ENCODE measurements around the gene ARMC5.
"Not testable (repeated sequence)": the region's sequence is repeated elsewhere in the genome, so short reads cannot be mapped to it uniquely, and the experiment has no call there.

ARMC5 gene, protein sequence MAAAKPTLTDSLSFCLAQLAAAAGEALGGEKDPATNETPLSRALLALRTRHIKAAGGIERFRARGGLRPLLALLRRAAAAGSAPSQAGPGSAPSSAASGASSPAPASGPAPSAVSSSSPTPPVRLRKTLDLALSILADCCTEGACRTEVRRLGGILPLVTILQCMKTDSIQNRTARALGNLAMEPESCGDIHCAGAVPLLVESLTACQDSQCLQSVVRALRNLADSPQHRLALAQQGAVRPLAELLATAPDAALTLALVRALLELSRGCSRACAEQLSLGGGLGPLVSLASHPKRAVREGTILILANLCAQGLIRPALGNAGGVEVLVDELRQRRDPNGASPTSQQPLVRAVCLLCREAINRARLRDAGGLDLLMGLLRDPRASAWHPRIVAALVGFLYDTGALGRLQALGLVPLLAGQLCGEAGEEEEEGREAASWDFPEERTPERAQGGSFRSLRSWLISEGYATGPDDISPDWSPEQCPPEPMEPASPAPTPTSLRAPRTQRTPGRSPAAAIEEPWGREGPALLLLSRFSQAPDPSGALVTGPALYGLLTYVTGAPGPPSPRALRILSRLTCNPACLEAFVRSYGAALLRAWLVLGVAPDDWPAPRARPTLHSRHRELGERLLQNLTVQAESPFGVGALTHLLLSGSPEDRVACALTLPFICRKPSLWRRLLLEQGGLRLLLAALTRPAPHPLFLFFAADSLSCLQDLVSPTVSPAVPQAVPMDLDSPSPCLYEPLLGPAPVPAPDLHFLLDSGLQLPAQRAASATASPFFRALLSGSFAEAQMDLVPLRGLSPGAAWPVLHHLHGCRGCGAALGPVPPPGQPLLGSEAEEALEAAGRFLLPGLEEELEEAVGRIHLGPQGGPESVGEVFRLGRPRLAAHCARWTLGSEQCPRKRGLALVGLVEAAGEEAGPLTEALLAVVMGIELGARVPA

DNA sequence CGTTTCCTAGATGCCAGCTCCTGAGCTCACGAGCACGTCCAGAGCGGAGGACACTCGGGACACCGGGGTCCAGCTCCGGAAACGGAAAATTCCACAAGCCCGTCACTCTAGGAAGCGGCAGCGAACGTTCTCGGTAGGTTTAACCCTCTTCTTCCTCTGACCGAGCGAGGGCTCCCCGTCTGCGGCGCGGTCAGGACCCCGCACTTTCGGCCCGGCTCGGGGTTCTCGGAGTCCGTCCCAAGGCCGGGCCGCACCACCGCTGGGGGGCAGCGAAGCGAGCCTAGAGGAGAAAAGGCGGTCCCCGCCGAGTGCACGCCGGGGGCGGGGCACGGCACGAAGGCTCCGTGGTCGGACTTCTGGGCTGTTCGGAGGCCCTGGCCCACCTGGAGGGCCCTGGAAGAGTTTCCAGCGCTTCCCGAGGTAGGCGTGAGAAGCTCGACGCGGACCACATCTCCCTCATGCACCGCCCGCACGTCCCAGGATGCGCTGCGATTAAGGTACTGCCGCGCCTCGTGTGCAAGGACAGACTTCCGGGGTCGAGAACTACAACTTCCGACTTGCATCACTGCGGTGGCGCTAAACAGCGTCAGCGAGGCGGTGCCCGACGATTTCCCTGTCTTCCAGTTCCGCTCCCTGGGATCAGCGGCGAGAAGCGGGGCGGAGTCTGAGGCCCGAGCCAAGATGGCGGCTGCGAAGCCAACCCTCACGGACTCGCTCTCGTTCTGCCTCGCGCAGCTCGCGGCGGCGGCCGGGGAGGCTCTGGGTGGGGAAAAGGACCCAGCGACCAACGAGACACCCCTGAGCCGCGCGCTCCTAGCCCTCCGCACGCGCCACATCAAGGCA is at the start of gene ARMC5:
TSS of gene ARMC5 (plus strand) at position 658 of the 843 bp plus-strand sequence. CDS start at position 682, 24 bp downstream.
- H3K27ac Mint-ChIP-seq: peak within 1 kb of the TSS; percentile 98 to 99
- peak within 1 kb of the TSS; percentile 93 to 97 for H3K4me3 Mint-ChIP-seq
- no peaks in the 10 kb centered on the region for H3K9me3 Mint-ChIP-seq
- H3K27me3 Mint-ChIP-seq: no peaks in the 10 kb centered on the region
- peak; percentile 94 to 97 for DNase-seq
- peak; percentile 84 for ATAC-seq
- H3K4me1 Mint-ChIP-seq: peaks cover 50% of the 10 kb centered on the region

- Mint-ChIP-seq H3K4me3 (no peak overlapping the region), H3K27me3 (peaks cover 16% of the 10 kb centered on the region), H3K4me1 (peaks cover 8% of the 10 kb centered on the region), H3K27ac (no peak overlapping the region), H3K9me3 (no peaks in the 10 kb centered on the region)
- ATAC-seq (no peak), DNase-seq (no peak)
These were observed 49.2 kb upstream of the ARMC5 start for GRCh38 chr16:31410082-31410481.

GRCh38 chr16:31411024-31411844 is 48.1 kb upstream of the ARMC5 start:
- H3K27me3 Mint-ChIP-seq: peaks cover 24% of the 10 kb centered on the region
- ATAC-seq: peak; percentile 52
- H3K9me3 Mint-ChIP-seq: no peaks in the 10 kb centered on the region
- H3K4me1 Mint-ChIP-seq: peaks cover 8% of the 10 kb centered on the region
- DNase-seq: no peak
- H3K4me3 Mint-ChIP-seq: no peak overlapping the region
- no peak overlapping the region for H3K27ac Mint-ChIP-seq

GRCh38 chr16:31412750-31413149 is 46.6 kb upstream of the ARMC5 start:
- H3K27me3 Mint-ChIP-seq: peaks cover 25% of the 10 kb centered on the region
- H3K9me3 Mint-ChIP-seq: no peaks in the 10 kb centered on the region
- DNase-seq (no peak), ATAC-seq (no peak)
- H3K4me3 Mint-ChIP-seq: no peak overlapping the region
- peaks cover 12% of the 10 kb centered on the region for H3K4me1 Mint-ChIP-seq
- no peak overlapping the region for H3K27ac Mint-ChIP-seq

DNA sequence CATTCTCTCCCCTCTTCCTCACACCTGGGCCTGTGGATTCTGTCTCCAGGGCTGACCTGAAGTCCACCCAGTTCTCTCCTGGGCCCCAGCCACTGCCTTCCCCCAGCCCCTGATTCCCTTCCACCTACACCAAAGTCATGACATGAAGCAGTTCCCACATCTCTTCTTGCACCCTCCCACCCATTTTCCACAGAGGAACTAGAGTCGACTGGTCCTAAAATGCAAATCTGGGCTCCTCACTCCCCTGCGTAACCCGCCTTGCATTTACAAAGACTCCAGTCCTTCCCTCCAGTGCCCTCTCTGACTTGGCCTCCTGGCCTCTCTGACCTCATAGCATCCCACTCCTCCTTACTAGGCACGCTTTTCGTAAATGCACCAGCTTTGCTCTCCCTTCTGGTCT is 45.9 kb upstream of the ARMC5 start:
- H3K9me3 Mint-ChIP-seq: no peaks in the 10 kb centered on the region
- ATAC-seq (no peak), DNase-seq (no peak)
- H3K27ac Mint-ChIP-seq: peak overlapping the region; percentile 29 to 49
- H3K4me3 Mint-ChIP-seq: no peak overlapping the region
- peaks cover 12% of the 10 kb centered on the region for H3K4me1 Mint-ChIP-seq
- H3K27me3 Mint-ChIP-seq: peaks cover 28% of the 10 kb centered on the region

- no peak for ATAC-seq
- H3K27ac Mint-ChIP-seq: no peak overlapping the region
- no peaks in the 10 kb centered on the region for H3K9me3 Mint-ChIP-seq
- H3K4me1 Mint-ChIP-seq: peaks cover 12% of the 10 kb centered on the region
- DNase-seq: no peak
- no peak overlapping the region for H3K4me3 Mint-ChIP-seq
- H3K27me3 Mint-ChIP-seq: peaks cover 24% of the 10 kb centered on the region
These were observed 45.4 kb upstream of the ARMC5 start for GRCh38 chr16:31413943-31414342.

- ATAC-seq: peak; percentile 48
- H3K4me3 Mint-ChIP-seq: no peak overlapping the region
- peaks cover 23% of the 10 kb centered on the region for H3K27me3 Mint-ChIP-seq
- H3K27ac Mint-ChIP-seq: no peak overlapping the region
- DNase-seq: no peak
- H3K4me1 Mint-ChIP-seq: peaks cover 17% of the 10 kb centered on the region
- no peaks in the 10 kb centered on the region for H3K9me3 Mint-ChIP-seq
These were observed 44.6 kb upstream of the ARMC5 start for GRCh38 chr16:31414706-31415105.

DNA sequence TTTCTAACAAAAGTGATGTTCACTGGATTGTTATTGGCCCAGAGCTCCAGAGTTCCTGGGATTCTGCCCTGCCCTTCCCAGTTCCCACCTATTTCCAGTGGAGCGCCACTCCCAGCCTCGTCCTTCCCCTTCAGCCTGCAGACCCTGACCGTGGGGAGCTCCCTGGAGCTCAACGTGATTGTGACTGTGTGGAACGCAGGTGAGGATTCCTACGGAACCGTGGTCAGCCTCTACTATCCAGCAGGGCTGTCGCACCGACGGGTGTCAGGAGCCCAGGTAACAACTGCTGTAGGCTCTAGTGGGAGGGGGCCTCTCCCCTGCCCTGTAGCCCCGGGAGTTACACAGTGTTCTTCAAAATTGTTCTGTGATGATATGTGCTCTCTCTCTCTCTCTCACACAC is 42.9 kb upstream of the ARMC5 start:
- DNase-seq: no peak
- Mint-ChIP-seq H3K9me3 (no peaks in the 10 kb centered on the region), H3K27ac (peak overlapping the region in 1 of 2 donors; percentile 14), H3K4me1 (peaks cover 34% of the 10 kb centered on the region), H3K4me3 (no peak overlapping the region), H3K27me3 (peaks cover 23% of the 10 kb centered on the region)
- no peak for ATAC-seq

DNA sequence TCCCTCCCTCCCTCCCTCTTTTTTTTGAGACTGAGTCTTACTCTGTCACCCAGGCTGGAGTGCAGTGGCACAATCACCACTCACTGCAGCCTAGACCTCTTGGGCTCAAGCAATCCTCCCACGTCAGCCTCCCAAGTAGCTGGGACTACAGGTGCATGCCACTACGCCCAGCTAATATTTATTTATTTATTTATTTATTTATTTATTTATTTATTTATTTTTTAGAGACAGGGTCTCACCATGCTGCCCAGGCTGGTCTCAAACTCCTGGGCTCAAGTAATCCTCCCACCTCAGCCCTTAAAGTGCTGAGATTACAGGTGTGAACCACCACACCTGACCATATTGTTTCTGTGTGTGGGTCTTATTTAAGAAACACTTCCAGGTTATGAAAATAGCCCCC is 42.3 kb upstream of the ARMC5 start:
- not testable (repeated sequence) for ATAC-seq, H3K27ac Mint-ChIP-seq, H3K4me3 Mint-ChIP-seq, DNase-seq, H3K9me3 Mint-ChIP-seq
- Mint-ChIP-seq H3K27me3 (peaks cover 23% of the 10 kb centered on the region), H3K4me1 (peaks cover 40% of the 10 kb centered on the region)

DNA sequence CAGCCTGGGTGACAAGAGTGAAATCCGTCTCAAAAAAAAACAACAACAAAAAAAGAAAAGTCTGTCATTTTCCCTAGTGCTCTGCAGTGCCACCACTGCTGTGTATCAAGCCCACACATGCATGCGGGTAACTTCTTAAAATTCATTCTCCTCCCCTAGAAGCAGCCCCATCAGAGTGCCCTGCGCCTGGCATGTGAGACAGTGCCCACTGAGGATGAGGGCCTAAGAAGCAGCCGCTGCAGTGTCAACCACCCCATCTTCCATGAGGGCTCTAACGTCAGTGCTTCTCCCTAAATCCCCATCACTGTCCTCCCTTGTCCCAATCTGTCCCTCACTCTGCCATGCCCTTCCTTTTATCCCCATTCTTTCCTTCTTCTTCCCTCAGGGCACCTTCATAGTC is 41.4 kb upstream of the ARMC5 start:
- no peak for DNase-seq
- no peak overlapping the region for H3K4me3 Mint-ChIP-seq
- no peaks in the 10 kb centered on the region for H3K9me3 Mint-ChIP-seq
- H3K27ac Mint-ChIP-seq: no peak overlapping the region
- H3K27me3 Mint-ChIP-seq: peaks cover 28% of the 10 kb centered on the region
- no peak for ATAC-seq
- peaks cover 49% of the 10 kb centered on the region for H3K4me1 Mint-ChIP-seq

DNA sequence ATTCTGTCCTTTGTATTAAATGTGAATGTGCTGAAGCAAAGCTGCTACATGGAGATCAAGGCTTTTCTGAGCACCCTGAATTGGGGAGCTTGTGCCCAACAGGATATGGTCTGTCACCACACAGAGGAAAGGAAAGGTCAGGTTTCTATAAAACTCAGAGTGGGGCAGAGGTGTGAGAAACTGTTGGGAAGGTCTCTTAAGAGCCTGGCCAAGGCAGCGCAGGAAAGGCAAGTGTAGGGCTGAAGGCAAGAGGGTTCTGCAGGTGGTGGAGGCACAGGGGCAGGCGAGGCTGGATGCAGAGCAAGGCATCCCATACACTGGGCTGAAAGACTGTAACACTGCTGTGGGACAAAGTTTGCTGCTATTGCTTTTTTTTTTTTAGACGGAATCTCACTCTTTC is 39.3 kb upstream of the ARMC5 start:
- H3K4me1 Mint-ChIP-seq: peaks cover 54% of the 10 kb centered on the region
- DNase-seq (peak; percentile 43 to 57), ATAC-seq (peak; percentile 72)
- peak overlapping the region; percentile 56 to 65 for H3K4me3 Mint-ChIP-seq
- peak overlapping the region in 1 of 2 donors; percentile 28 for H3K27ac Mint-ChIP-seq
- H3K9me3 Mint-ChIP-seq: no peaks in the 10 kb centered on the region
- peaks cover 42% of the 10 kb centered on the region for H3K27me3 Mint-ChIP-seq

DNA sequence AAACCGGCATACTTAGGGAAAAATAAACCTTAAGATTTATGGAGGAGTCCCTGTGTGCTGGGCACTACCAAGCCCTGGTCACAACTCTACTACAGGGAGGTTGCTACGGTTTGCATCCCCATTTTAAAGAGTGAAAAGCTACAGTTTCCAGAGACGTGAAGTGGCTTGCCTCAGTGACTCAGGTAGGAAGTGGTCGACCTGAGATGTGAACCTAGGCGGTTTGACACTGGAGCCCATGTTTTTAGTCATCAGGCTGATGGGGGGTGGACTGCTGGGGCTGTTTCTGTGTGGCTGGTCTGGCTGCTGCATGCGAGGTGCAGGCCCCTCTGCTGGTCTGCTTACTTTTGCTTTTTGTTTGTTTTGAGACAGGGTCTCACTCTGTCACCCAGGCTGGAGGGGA is 37.7 kb upstream of the ARMC5 start:
- peak; percentile 98 for ATAC-seq

DNA sequence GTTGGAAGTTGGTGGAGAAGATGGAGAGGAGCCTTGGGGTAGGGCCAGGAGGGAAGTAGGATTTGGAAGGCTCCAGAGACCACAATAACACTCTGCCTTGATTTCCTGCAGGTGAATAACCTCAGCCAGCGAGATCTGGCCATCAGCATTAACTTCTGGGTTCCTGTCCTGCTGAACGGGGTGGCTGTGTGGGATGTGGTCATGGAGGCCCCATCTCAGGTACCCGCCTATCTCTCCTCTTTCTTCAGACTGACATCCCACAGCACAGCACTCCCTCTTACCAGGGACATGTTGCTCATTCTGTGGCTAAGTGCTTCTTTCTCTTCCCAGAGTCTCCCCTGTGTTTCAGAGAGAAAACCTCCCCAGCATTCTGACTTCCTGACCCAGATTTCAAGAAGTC is 36.1 kb upstream of the ARMC5 start:
- Mint-ChIP-seq H3K27ac (no peak overlapping the region), H3K27me3 (peaks cover 44% of the 10 kb centered on the region), H3K4me1 (peaks cover 63% of the 10 kb centered on the region), H3K4me3 (peak overlapping the region in 1 of 2 donors; percentile 5), H3K9me3 (no peaks in the 10 kb centered on the region)
- DNase-seq: no peak
- ATAC-seq: no peak

More for the DNA sequence above, 37.7 kb upstream of the ARMC5 start:
- Mint-ChIP-seq H3K4me3 (peak overlapping the region; percentile 41 to 60), H3K27me3 (peaks cover 50% of the 10 kb centered on the region), H3K9me3 (no peaks in the 10 kb centered on the region), H3K27ac (peak overlapping the region; percentile 37 to 84), H3K4me1 (peaks cover 56% of the 10 kb centered on the region)
- peak; percentile 79 to 87 for DNase-seq

GRCh38 chr16:31423801-31424200 is 35.5 kb upstream of the ARMC5 start:
- Mint-ChIP-seq H3K27me3 (peaks cover 41% of the 10 kb centered on the region), H3K4me1 (peaks cover 63% of the 10 kb centered on the region), H3K27ac (no peak overlapping the region), H3K4me3 (peak overlapping the region in 1 of 2 donors; percentile 5), H3K9me3 (no peaks in the 10 kb centered on the region)
- ATAC-seq (no peak), DNase-seq (no peak)

Measured in stimulated activated naive CD8-positive, alpha-beta T cell treated with anti-CD3 and anti-CD28 coated beads, Interleukin-15, amount 100 ng/mL, for 72 hours (primary cell).